Colonic mucosa (tissue), 4 donors: ENCODE results near the gene PARM1. TPM values are rescaled to one million over a fixed set of nuclear protein-coding genes. Genes with fewer than 3 reads are reported as not detected.

ENCODE experiments used
- DNase-seq: peaks from one replicate; pipeline ENCODE4 v3.0.0-alpha.2; 2020
- H3K27ac ChIP-seq: fragments of 200-600 bp; one replicate; pipeline ENCODE4 v1.8.0; 2021
- H3K27me3 ChIP-seq: fragments of 200-600 bp; one replicate; pipeline ENCODE4 v1.8.0; 2021
- H3K36me3 ChIP-seq: fragments of 200-600 bp; one replicate; pipeline ENCODE4 v1.8.0; 2021
- H3K4me1 ChIP-seq: fragments of 200-600 bp; one replicate; pipeline ENCODE4 v1.8.0; 2021; ENCODE audit warnings: mild to moderate bottlenecking
- H3K4me3 ChIP-seq: fragments of 200-600 bp; one replicate; pipeline ENCODE4 v1.8.0; 2021
- H3K9ac ChIP-seq, 2 donors: one replicate each; pipeline ENCODE4 v1.7.0; 2013; ENCODE audit warnings: control low read depth in 2 of 2, low read depth in 2 of 2, low read length in 2 of 2
- H3K9me3 ChIP-seq: fragments of 200-600 bp; one replicate; pipeline ENCODE4 v1.8.0; 2021
- intact Hi-C: fragments of 100-400 bp; cut with DNase I; formaldehyde crosslinking; loops from one replicate; pipeline ENCODE4 v1.14.1; 2022
- total RNA-seq, 2 donors: library from RNA; stranded (reverse); fragmentation: NEBNext Ultra II Directional in 1 of 2; extraction: Animal tissue kit (Norgen Biotek cat#: 25700) in 1 of 2; gene quantifications; one replicate each; pipeline ENCODE4 v1.2.1, GENCODE V29; 2021
- TF ChIP-seq, protein P1 (sequence below): fragments of 200-600 bp; IDR thresholded peaks from one replicate; pipeline ENCODE4 v1.8.0; 2022; ENCODE audit warnings: antibody characterized with exemption, mild to moderate bottlenecking
- donor health status: healthy.
- donor health status: DM: no; HTN: no; CAD: no.
- donor health status: DM: no; HTN: no; CAD: no.

The PARM1 gene
- total RNA-seq, 2 donors from 2014 or later: 165 to 280 TPM

DNA sequence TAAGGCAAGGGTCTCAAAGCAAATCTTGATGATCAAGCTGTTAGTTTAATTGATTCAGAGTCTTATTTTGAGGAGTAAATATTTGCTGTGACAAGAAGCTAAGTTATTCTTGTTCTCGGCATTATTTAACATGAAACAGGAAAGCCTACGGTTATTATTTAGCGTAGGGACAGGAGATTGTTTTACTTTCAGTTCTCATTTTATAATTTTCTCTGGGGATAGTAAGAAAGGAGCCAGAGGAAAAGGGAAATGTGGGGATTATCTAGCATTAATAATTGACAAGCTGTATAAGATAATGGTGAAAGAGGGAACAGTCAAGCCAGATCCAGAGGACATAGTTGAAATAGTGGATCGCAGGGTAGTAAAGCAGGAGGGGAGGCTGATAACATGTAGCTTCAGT, 39.7 kb upstream of the PARM1 start:
- H3K9ac ChIP-seq: no peak overlapping the region
- no peaks in the 10 kb centered on the region for H3K27me3 ChIP-seq
- H3K4me3 ChIP-seq: no peak overlapping the region
- H3K36me3 ChIP-seq: no peaks in the 10 kb centered on the region
- H3K4me1 ChIP-seq: no peaks in the 10 kb centered on the region
- H3K27ac ChIP-seq: no peak overlapping the region
- no peaks in the 10 kb centered on the region for H3K9me3 ChIP-seq
- intact Hi-C loops: no loop called here
- TF ChIP-seq, protein P1, sequence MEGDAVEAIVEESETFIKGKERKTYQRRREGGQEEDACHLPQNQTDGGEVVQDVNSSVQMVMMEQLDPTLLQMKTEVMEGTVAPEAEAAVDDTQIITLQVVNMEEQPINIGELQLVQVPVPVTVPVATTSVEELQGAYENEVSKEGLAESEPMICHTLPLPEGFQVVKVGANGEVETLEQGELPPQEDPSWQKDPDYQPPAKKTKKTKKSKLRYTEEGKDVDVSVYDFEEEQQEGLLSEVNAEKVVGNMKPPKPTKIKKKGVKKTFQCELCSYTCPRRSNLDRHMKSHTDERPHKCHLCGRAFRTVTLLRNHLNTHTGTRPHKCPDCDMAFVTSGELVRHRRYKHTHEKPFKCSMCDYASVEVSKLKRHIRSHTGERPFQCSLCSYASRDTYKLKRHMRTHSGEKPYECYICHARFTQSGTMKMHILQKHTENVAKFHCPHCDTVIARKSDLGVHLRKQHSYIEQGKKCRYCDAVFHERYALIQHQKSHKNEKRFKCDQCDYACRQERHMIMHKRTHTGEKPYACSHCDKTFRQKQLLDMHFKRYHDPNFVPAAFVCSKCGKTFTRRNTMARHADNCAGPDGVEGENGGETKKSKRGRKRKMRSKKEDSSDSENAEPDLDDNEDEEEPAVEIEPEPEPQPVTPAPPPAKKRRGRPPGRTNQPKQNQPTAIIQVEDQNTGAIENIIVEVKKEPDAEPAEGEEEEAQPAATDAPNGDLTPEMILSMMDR: no peak
- DNase-seq: no peak

DNA sequence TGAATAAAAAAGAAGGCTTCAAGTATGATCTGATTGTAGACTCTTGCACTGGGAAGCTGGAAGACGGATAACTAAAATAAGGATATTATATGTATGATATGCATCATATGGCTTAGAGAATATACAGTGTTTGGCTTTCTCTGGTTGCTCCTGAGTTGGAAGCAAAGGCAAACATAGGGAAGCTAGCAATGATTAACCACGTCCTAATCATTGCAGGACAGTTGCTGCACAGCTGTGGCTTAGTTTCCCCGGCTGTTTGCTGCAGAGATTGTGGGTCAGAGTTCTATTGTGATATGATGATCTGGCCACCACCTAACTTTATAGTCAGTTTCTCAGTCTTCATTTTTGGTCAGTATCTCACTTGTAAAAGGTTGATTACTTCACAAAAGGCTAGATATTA, 36.3 kb upstream of the PARM1 start:
- H3K27me3 ChIP-seq: no peaks in the 10 kb centered on the region
- intact Hi-C loops: no loop called here
- no peaks in the 10 kb centered on the region for H3K4me1 ChIP-seq
- H3K27ac ChIP-seq: no peak overlapping the region
- H3K36me3 ChIP-seq: no peaks in the 10 kb centered on the region
- no peaks in the 10 kb centered on the region for H3K9me3 ChIP-seq
- no peak overlapping the region for H3K4me3 ChIP-seq
- no peak for DNase-seq
- TF ChIP-seq, protein P1: no peak
- no peak overlapping the region for H3K9ac ChIP-seq

DNA sequence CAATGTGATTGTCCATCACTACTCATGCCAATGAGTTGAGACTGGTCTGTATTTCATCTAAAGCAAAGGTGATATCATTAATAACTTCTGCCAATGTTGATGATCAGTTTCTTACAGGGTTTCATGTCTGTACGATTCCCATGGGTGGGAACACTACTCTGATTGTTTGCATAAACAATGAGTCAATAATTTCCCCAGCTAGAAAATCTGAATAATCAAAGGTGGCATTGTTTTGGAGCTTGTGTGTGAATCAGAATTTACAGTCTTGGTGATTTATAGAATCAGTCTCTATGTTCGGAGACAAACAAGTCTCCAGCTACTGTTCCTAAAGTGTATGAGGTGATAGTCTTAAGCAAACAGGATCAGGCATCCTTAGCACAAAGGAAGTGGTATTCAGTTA, 35.5 kb upstream of the PARM1 start:
- TF ChIP-seq, protein P1: no peak
- H3K9ac ChIP-seq: no peak overlapping the region
- no peaks in the 10 kb centered on the region for H3K9me3 ChIP-seq
- DNase-seq: no peak
- no peak overlapping the region for H3K27ac ChIP-seq
- H3K4me1 ChIP-seq: no peaks in the 10 kb centered on the region
- H3K4me3 ChIP-seq: no peak overlapping the region
- intact Hi-C loops: no loop called here
- no peaks in the 10 kb centered on the region for H3K36me3 ChIP-seq
- H3K27me3 ChIP-seq: no peaks in the 10 kb centered on the region

DNA sequence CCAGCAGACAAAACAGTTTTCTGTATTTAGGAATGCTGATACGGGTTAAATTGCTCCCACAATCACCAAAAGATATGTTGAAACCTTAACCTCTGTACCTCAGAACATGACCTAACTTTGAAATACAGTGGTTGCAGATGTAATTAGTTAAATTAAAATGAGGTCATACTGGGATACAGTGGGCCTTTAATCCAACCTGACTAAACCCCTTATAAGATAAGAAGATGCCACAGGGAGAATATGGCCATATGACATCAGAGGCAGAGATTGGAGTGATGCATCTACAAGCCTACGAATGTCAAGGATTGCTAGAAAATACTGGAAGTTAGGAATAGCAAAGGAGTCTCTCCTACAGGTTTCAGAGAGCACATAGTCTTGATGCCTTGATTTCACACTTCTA, 32.1 kb upstream of the PARM1 start:
- no peak overlapping the region for H3K4me3 ChIP-seq
- H3K4me1 ChIP-seq: no peaks in the 10 kb centered on the region
- DNase-seq: no peak
- H3K36me3 ChIP-seq: no peaks in the 10 kb centered on the region
- no peaks in the 10 kb centered on the region for H3K9me3 ChIP-seq
- no peak overlapping the region for H3K9ac ChIP-seq
- TF ChIP-seq, protein P1: no peak
- H3K27ac ChIP-seq: no peak overlapping the region
- H3K27me3 ChIP-seq: no peaks in the 10 kb centered on the region
- intact Hi-C loops: no loop called here

DNA sequence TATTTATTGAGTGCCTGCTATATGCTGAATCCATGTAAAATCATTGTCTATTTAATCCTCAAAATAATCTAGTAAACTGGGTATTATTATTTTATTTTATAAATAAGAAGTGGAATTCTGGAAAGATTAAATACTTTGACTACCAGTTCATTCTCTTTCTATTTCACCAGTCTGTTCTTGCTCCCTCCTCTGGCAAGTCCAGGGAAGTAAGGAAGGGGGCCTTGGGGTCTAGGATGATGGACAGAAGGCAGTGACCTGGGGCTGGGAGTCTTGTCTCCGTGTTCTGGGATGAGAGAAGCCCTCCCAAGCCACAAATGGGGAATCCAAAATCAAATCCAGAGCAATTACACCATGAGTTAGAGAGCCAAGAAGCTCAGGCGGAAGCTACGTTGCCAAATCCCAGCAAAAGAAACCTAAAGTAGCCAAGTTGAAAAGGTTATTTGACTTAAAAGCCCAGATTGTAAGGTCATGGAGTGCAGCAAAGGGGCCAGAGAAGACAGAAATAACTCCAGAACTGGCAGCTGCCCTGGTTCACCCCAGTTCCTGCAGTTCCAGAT, 28.3 kb upstream of the PARM1 start:
- Histone ChIP-seq H3K9ac (no peak overlapping the region), H3K36me3 (no peaks in the 10 kb centered on the region), H3K27me3 (no peaks in the 10 kb centered on the region), H3K4me1 (no peaks in the 10 kb centered on the region), H3K4me3 (no peak overlapping the region), H3K27ac (no peak overlapping the region), H3K9me3 (no peaks in the 10 kb centered on the region)
- TF ChIP-seq, protein P1: no peak
- intact Hi-C loops: no loop called here
- no peak for DNase-seq
